RPMI7951 (cell line): ENCODE data around the gene ZNF223. TPM values are rescaled to one million over a fixed set of nuclear protein-coding genes. Genes with fewer than 3 reads are reported as not detected.
A peak's percentile ranks its signal among the peaks of the same experiment; 100 is the strongest.

ENCODE experiments used
- DNase-seq: peaks from one replicate; pipeline ENCODE4 v3.0.0-alpha.2; 2012; ENCODE audit warnings: low read depth
- total RNA-seq: library from RNA; depleted of rRNA; stranded (reverse); fragments of >200 nt; shearing (Covaris generic); gene quantifications from 2 replicates; pipeline ENCODE4 v1.2.3, GENCODE V29; 2014; rRNA removed

ZNF223 gene
- total RNA-seq, 1 experiment from 2014 or later: 5.3 TPM

DNA sequence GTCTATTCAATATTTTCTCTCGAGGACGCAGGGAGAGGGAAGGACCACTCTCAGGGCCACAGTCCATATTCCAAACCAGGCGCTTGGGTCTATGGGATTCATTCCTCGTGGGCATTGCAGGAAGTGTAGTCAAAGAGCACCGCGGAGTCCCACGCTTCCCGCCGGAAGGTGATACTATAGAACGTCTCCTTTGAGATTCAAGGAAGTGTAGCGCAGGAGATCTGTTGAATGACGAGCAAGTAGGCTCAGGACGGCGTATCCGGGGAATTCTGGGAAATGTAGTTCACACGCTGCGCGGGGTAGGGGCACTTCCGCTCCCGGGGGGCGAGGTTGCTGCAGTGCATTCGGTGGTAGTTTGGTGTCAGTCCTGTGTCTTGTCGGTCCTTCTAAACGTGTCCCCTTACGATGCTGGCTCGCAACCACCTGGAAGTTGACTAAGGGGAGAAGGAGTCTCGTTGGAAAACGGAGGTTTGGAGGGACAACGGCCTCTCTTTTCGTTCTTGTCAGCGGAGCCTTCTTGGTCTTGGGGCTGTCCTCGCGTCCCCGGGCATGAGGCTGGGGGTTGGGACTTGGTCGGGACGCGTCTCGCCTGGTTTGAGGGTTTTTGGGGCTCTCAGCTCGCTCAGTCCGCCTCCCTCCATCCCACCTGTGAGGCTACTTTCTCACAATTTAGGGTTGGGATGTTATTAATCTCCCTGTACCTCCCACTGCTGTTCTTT lies 20.1 kb downstream of the ZNF223 start, which contains the start of gene ZNF284:
TSS of gene ZNF284 (plus strand) at position 336 of the 719 bp plus-strand sequence. CDS start 4,231 bp downstream, outside the sequence.
- peak; percentile 95 for DNase-seq

DNA sequence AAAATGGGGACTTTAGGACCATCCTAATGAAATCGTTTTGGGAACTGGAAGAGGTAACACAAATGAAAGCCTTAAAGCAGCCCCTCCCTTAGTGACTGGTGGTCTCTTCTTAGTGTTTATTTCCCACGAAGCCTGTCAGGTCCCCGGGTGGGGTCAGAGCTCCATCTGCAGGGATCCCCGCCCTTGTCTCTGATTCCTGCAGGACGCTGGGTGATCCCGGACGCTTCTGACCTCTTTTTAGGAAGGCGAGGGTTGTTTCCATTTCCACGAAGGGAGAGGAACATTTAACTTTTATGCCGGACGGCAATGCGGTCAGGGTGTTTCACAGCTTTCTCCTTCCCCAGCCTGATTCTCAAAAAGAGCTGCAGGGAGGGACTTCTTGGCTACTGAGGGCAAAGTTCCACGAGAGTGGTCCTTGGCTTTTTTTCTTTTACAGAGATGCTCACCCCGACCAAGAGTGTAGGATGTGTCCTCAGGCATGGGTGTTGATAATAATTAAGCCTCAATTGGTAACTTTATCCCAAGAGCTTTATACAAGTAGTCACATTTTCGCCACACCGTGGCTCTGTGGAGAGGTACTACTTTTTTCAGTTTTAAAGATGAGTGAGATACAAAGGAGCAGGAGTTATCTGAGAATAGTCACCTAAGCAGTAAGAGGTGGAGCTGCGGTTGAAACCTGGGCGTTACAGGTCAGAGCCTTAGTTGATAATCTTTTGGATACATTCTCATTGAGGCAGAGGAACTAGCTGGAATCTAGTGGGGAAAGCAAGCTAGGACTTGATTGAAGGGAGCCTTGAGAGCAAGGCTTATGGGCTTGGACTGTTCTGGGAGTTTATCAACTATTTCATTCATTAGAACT lies 20.9 kb downstream of the ZNF223 start:
- DNase-seq: peak; percentile 20

DNA sequence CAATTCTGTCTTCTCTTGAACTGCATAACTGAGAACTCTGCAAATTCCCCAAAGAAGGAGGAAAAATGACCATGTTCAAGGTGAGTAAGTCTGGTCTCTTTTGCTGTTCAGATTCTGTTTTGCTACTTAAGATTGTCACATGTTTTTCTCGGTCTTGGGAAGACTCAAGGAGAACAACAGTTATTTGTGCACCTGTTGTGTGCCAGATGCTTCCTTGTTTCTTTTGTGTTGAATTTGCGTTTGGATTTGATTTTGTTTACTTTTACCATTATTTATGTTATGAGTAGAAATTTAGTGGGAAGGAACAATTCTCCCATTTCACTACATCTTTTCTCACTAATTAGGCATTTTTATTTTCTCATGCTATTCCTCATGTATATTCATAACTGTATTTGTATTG lies 24.5 kb downstream of the ZNF223 start:
- DNase-seq: no peak

DNA sequence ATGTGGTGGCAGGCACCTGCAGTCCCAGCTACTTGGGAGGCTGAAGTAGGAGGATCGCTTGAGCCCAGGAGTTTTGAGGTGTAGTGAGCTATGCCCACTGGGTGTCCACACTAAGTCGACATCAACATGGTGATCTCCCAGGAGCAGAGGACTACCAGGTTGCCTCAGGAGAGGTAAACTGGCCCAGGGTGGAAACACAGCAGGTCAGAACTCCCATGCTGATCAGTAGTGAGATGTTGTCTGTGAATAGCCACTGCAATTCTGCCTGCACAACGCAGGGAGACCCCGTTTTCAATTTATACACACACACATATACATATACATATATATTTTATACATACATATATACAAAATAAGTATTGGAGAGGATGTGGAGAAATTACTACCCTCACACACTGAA lies 40.3 kb downstream of the ZNF223 start:
- no peak for DNase-seq

DNA sequence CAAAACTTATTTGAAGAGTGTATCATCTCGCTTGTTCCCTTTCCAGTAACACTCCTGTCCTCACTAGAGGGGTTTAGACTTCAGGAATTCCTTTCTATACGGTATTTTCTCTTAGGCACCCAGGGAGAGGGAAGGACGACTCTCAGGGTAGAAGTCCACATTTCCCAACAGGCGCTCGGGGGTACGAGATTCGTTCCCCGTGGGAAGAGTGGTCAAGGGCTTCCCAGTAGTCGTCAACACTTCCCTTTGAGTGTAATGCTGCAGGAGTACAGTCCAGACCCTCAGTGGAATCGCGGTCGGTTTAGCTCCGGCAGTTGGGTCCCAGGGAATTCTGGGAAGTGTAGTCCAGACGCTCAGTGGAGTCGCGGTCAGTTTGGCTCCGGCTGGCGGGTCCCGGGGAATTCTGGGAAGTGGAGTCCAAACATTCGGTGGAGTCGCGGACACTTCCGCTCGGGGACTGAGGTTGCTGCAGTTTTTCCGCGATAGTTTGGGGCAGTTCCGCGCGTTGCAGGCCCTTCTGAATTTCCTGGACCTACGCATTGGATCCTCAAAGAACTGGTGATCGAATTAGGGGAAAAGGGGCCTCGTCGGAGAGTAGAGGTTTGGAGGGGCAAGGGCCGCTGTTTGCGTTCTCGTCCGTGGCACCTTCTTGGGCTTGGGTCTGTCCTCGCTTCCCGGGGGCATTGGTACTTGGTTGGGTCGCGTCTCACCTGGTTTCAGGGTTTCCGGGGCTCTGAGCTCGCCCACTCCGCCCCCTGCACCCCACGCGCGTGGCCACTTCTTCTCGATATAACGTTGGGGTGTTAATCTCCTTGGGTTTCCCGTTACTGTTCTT lies 42.3 kb downstream of the ZNF223 start, which contains the start of gene ZNF224:
TSS of gene ZNF224 (plus strand) at position 431 of the 835 bp plus-strand sequence. CDS start 3,513 bp downstream, outside the sequence.
- peak; percentile 95 for DNase-seq

DNA sequence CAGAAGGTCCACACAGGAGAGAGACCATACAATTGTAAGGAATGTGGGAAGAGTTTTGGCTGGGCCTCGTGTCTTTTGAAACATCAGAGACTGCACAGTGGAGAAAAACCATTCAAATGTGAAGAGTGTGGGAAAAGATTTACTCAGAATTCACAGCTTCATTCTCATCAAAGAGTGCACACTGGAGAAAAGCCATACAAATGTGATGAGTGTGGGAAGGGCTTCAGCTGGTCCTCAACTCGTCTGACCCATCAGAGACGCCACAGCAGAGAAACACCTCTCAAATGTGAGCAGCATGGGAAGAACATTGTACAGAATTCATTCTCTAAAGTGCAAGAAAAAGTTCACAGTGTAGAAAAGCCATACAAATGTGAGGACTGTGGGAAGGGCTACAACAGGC lies 55.9 kb downstream of the ZNF223 start:
- no peak for DNase-seq

DNA sequence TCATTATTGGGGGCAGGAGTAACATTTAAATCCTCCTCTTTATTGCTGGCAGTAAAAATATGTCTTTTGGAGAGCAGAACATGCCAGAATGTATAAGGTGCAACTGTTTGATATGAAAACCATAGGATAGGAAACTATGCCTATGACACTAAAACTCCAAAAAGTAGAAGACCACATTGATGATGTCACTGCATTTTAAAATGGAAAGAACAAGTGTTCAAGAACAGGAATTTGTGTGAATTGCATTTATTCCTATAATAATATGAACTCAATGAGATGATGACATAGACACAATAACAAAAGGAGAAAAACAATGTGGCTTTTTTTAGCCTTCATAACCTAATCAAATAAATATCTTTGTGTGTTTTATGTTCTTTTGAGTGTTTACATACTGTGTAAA lies 57.6 kb downstream of the ZNF223 start:
- no peak for DNase-seq

DNA sequence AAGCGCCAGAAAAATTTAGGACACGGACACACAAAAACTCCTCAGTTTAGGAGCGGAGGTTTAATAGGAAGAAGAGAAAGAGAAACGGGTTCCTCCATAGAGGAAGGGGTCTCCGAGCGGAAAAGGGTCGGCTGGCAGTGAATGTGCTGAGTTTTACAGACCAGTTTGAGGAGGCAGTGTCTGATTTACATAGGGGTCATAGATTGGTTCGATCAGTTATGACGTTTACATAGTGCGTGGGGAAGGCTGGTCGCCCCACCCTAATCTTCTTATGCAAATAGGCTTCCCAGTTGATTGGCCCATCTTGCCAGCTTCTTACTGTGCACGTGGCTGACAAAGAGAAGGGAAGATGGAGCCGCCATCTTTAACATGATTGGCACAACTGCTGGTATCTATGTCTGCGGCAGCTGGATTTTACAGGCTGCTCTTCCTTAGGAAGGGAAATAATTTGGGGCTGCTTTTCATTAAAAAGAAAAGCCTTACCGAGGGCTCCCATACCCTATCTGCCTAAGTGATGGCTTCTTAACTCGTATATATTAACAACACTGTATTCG lies 60.2 kb downstream of the ZNF223 start:
- peak; percentile 75 for DNase-seq

DNA sequence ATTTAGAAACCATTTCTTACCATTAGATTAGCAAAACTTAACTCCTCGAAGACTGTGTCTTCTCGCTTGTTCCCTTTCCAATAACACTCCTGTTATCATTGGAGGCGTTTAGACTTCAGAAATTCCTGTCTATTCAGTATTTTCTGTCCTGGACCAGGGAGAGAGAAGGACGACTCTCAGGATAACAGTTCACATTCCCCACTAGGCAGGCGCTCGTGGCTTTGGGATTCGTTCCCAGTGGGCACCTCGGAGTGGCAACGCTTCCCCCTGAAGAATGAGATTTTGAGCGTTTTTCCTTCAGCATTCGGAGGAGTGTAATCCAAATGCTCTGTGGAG lies 60.9 kb downstream of the ZNF223 start:
- DNase-seq: no peak

DNA sequence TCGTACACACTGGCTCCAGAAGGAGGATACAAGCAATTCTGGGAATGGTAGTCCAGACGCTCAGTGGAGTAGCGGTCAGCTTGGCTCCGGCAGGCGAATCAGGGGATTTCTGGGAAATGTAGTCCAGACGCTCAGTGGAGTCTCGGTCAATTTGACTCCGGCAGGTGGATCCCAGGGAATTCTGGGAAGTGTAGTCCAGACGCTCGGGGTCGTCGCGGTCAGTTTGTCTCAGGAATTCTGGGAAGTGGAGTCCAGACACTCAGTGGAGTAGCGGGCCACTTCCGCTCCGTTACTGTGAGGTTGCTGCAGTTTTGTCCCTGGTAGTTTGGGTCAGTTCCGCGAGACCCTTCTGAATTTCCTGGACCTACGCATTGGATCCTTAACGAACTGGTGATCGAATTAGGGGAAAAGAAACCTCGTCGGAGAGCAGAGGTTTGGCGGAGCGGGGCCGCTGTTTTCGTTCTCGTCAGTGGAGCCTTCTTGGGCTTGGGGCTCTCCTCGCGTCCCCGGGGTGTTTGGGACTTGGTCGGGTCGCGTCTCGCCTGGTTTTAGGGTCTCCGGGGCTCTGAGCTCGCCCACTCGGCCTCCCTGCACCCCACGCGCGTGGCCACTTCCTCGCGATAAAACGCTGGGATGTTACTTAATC lies 61.4 kb downstream of the ZNF223 start, which contains the start of gene ZNF225:
TSS of gene ZNF225 (plus strand) at position 262 of the 646 bp plus-strand sequence. CDS start 2,429 bp downstream, outside the sequence.
- peak; percentile 99 for DNase-seq

DNA sequence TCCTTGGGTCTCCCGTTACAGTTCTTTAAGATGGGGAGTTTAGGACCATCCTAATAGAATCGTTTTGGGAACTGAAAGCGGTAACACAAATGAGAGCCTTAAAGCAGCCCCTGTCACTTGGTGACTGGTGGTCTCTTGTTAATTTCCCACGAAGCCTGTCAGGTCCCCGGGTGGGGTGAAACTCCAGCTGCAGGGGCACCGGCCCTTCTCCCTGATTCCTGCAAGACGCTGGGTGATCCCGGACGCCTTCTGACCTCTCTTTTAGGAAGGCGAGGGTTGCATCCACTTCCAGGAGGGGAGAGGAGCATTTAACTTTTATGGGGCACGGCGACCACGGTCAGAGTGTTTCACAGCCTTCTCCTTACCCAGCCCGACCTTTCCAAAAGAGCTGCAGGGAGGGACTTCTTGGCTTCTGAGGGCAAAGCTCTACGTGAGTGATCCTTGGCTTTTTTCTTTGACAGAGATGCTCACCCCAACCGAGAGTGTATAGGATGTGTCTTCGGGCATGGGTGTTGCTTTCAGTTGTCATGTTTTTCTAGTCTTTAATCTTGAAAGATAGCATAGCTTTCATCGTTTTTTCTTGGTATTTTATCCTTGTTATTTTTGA lies 62.1 kb downstream of the ZNF223 start:
- DNase-seq: no peak

Other genes with a start within 250 kb of the ZNF223 start
- 0.24 and 0.59 TPM in 2 replicates for gene LYPD5, start 249.6 kb upstream of the ZNF223 start, total RNA-seq
- 8.6 and 9.4 TPM in 2 replicates for gene ZNF283, start 224.7 kb upstream of the ZNF223 start, total RNA-seq
- gene ZNF404, start 168.1 kb upstream of the ZNF223 start, total RNA-seq: 1.2 and 1.4 TPM in 2 replicates
- gene ZNF45, start 116.8 kb upstream of the ZNF223 start, total RNA-seq: 14.3 and 20.1 TPM in 2 replicates
- 5.2 TPM in 2 replicates for gene ZNF221, start 100.8 kb upstream of the ZNF223 start, total RNA-seq
- gene ZNF155, start 67.8 kb upstream of the ZNF223 start, total RNA-seq: 4.6 and 6.0 TPM in 2 replicates
- 4.8 and 5.0 TPM in 2 replicates for gene ZNF230, start 49.1 kb upstream of the ZNF223 start, total RNA-seq
- gene ZNF222, start 26.7 kb upstream of the ZNF223 start, total RNA-seq: 4.8 and 6.2 TPM in 2 replicates
- gene ZNF284, start 20.1 kb downstream of the ZNF223 start, total RNA-seq: 3.4 and 3.5 TPM in 2 replicates
- 13.2 and 15.7 TPM in 2 replicates for gene ZNF224, start 42.3 kb downstream of the ZNF223 start, total RNA-seq
- gene ZNF225, start 61.4 kb downstream of the ZNF223 start, total RNA-seq: 3.1 and 4.1 TPM in 2 replicates
- gene ZNF234, start 89.5 kb downstream of the ZNF223 start, total RNA-seq: 6.7 and 7.0 TPM in 2 replicates
- gene ZNF226, start 113.1 kb downstream of the ZNF223 start, total RNA-seq: 31.1 and 32.9 TPM in 2 replicates
- 18.6 and 23.3 TPM in 2 replicates for gene ZNF227, start 160.5 kb downstream of the ZNF223 start, total RNA-seq
- gene ZNF233, start 207.8 kb downstream of the ZNF223 start, total RNA-seq: 0.98 and 1.2 TPM in 2 replicates